Fibroblast of skin of left quadriceps (primary cell): ENCODE data around the gene NHERF1.

Experiments
- DNase-seq, 2 experiments: peaks; one replicate each; pipeline ENCODE4 v3.0.0-alpha.2; 2013; ENCODE audit warnings: low read depth in 2 of 2

The NHERF1 gene

GRCh38 chr17:74808714-74809430 is 60.4 kb downstream of the NHERF1 start:
- DNase-seq = no peak

- no peak for DNase-seq
Observed at GRCh38 chr17:74810699-74811485, 62.5 kb downstream of the NHERF1 start.

GRCh38 chr17:74812109-74813009 is 63.9 kb downstream of the NHERF1 start:
- no peak for DNase-seq

DNA sequence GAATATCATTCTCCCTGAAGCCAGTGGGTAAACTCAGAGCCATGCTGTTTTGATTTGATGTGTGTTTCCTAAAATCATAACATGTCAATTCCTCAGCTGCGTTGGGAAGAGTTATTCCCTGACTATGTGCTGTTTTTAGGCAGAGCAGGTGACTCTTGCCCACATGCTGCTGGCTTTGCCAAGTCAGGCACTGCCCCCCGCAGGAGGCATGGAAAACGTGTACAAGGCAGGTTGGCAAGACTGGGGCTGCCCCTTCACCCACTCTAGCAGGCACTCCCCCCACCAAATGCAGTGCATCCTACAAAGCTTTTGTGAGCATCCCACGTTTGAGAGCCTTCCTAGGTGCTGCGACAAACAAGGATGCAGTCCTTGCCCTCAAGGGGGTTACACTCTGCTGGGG is 66.0 kb downstream of the NHERF1 start:
- no peak for DNase-seq

GRCh38 chr17:74815067-74815466 is 66.6 kb downstream of the NHERF1 start:
- no peak for DNase-seq

DNA sequence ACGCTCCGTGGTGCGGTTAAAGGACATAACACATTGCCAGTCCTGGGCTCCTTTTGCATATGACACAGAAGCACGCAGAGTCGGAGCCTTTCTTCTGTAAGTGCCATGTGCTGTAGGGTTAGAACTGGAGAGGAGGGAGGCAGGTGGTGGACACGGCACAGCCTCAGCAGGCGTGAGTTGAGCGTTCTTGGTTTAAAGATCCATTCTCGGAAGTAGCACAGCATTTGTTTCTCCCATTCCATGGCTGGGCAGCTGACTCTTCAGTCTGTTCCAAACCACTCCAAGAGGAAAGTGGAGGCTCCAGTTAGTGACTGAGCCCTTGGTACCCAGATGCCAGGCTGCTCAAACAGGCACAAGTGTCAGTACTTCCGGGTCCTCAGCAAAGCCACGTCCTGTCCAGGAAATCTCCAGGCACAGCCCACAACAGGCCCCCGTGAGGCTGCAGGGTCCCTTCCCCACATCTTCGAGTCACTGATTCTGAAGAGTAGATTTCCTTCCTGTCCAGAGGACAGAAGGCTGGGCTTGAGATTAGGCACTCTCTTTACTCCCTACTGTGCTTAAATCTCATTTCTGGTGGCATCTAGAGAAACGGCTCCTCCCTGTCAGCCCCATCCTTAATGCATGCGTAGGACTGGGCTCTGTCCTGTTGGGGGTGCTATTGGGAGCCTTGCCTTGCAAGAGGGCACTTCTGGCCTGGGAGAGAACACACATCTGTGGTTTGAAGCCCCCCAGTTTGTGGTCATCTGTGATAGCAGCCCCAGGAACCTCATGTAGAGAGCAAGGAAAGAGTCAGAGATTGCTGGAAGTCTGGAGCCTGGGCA is 67.3 kb downstream of the NHERF1 start:
- DNase-seq = no peak

DNA sequence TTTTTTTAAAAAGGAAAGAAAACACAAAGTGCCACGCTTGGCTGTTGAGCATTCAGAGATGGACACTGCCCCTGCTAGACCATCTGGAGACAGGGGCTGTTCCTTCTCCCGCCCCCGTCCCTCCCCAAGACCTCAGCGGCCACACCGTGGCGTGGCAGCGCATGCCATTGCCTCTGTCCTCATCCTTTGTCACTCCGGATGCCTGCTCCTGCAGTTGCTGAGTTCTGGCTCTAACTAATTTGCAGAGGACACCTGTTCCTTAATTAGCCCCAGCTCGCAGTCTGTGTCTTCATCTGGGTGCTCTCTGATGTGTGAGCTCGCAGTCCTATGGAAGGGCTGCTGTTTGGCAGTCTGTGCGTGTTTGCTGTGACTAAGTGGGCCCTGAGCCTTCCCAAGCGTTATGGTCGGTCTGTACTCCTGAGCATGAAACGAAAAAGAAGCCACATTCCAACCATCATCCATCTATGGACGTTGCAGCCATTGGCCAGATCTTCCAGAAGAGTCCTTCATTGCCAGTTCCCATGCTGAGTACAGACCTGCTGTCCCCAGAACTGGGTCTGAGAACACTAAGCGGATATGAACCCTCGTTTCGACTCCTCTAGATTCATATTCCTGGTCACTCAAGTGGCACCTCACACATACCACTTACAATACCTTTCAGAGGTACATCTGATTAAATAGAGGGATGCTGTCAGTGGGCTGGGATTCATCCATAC is 68.6 kb downstream of the NHERF1 start:
- no peak for DNase-seq

DNA sequence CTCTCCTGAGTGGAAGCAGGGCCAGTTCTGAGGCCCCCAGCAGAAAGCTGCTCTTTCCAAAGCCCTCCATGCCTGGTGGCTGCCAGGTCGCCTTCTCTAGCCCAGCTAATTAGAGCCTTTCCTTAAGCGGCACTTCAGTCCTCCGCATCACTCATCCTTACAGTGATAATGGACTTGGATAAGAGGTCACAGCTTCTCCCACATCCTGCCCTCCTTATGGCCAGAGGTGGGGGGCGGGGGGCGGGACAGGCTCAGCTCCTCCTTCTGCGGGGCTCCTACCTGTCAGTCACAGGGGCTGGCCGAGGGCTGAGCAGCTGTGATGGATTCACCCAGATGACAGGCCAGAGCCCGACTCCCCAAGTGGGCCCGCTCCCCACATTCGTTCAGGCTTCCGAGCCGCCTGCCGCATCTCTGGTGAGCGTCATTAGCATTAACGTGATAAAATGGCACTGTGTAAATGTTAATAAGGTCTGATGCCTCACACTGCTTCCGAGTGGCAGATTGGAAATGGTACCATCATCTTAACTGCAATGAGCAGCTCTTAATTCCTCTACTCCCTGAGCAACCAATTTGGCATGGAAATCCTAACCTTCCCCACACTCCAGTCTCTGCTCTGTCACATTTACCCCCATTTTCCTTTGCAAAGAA is 70.0 kb downstream of the NHERF1 start:
- no peak for DNase-seq
